Measurements from ENCODE around the gene AGBL4. TPM values are rescaled to one million over a fixed set of nuclear protein-coding genes. Genes with fewer than 3 reads are reported as not detected.

Gene AGBL4
- total and polyA plus RNA-seq, 2 of the 4 experiments (the other 2 are of a cell fraction): not detected

- dilution Hi-C loops (cut with HindIII; ENCODE audit: low sequenced_read_pairs, unreplicated experiment): no loop called here
- Histone ChIP-seq H3K4me1 (ENCODE audit: control insufficient read depth, insufficient read depth, low read length) (no peaks in the 10 kb centered on the region), H3K4ac (ENCODE audit: low read depth, low read length) (no peak overlapping the region), H4K20me1 (ENCODE audit: insufficient read depth, low read length) (no peaks in the 10 kb centered on the region), H3K36me3 (ENCODE audit: control insufficient read depth, insufficient read depth, low read length) (no peaks in the 10 kb centered on the region), H2AK9ac (replicated peaks; ENCODE audit: low read depth, low read length, poor library complexity) (no peak overlapping the region), H3K9me3 (ENCODE audit: control insufficient read depth, insufficient read depth, low read length) (no peaks in the 10 kb centered on the region; the same call in 1 of the 2 replicates), H3K27me3 (ENCODE audit: control insufficient read depth, insufficient read depth, low read length) (no peaks in the 10 kb centered on the region), H3K56ac (ENCODE audit: extremely low read depth, insufficient read depth, low read length) (no peak overlapping the region), H3K79me1 (ENCODE audit: low read depth in 1 of 2, low read length in 2 of 2) (no peaks in the 10 kb centered on the region), H4K5ac (ENCODE audit: low read depth, low read length) (no peak overlapping the region), H2BK20ac (ENCODE audit: low read depth, low read length) (no peak overlapping the region), H3K4me3 (ENCODE audit: insufficient read depth, low read depth, low read length) (no peak overlapping the region), H3K27ac (ENCODE audit: insufficient read depth, low read length) (no peak overlapping the region), H3K23ac (ENCODE audit: low read depth, low read length) (no peak overlapping the region), H2BK5ac (ENCODE audit: low read depth, low read length, poor library complexity, severe bottlenecking) (no peak overlapping the region), H4K91ac (ENCODE audit: insufficient read depth, low read depth, low read length) (no peak overlapping the region), H3K18ac (ENCODE audit: low read depth, low read length) (no peak overlapping the region), H3K9ac (ENCODE audit: low read depth, low read length) (no peak overlapping the region), H2AK5ac (ENCODE audit: low read depth, low read length) (no peak overlapping the region), H2BK15ac (ENCODE audit: low read depth, low read length) (no peak overlapping the region), H2BK120ac (ENCODE audit: low read depth, low read length) (no peak overlapping the region), H3K4me2 (ENCODE audit: low read depth, low read length) (no peak overlapping the region), H4K8ac (ENCODE audit: low read depth in 2 of 2, low read length in 2 of 2) (no peak overlapping the region), H3K14ac (replicated peaks; ENCODE audit: low read depth, low read length) (no peak overlapping the region), H3K9me1 (ENCODE audit: insufficient read depth, low read length) (no peaks in the 10 kb centered on the region), H2AFZ (replicated peaks; ENCODE audit: low read length, poor library complexity) (no peak overlapping the region)
- CTCF ChIA-PET: no interaction called here
- in situ Hi-C loops (cut with MboI; ENCODE audit: low sequenced_read_pairs): no loop called here
- intact Hi-C loops (cut with micrococcal nuclease): no loop called here
- POLR2A ChIA-PET (ENCODE audit: unreplicated experiment): no interaction called here
- no TSS peak for BruUV-seq (replicated peaks)
- TF ChIP-seq CTCF (conservative IDR thresholded peaks at IDR 0.05; ENCODE audit: low read depth, low read length) (no peak), CEBPB (IDR thresholded peaks at IDR 0.05; ENCODE audit: low read depth, low read length) (no peak)
- 67% methylated on average over 1 of the region's 1 CpG; no CpG with 5 or more reads in 1 of the 2 experiments for WGBS, 2 experiments (ENCODE audit: extremely low coverage in 2 of 2, insufficient read length in 1 of 2)
- DNase-seq: no peak
- ATAC-seq (ENCODE audit: low read depth): no peak
Observed at GRCh38 chr1:48750109-48750508, 1273.6 kb downstream of the AGBL4 start.
